Right lobe of liver (tissue), 4 donors: ENCODE data around the gene ATP12A.

Experiments used
- CTCF ChIP-seq, 4 donors: fragments of 200-600 bp in 3 of 4; fragments of 450-650 bp in 1 of 4; IDR thresholded peaks; one replicate each; pipeline versions ENCODE4 v1.5.1 to v1.8.0; 2016 to 2022; ENCODE audit warnings: antibody characterized with exemption in 4 of 4, mild to moderate bottlenecking in 2 of 4
- POLR2A ChIP-seq: fragments of 450-650 bp; IDR thresholded peaks from one replicate; pipeline ENCODE4 v1.6.1; 2017; ENCODE audit warnings: antibody characterized with exemption, mild to moderate bottlenecking
- donor health status: DM: no; HTN: no; CAD: no.
- donor health status: DM: no; HTN: no; CAD: no.
- donor health status: DM: no; HTN: yes; CAD: no.

GRCh38 chr13:24683351-24683750 lies 3.1 kb downstream of the ATP12A start:
- TF ChIP-seq CTCF (IDR thresholded peaks at IDR 0.05) (no peak), POLR2A (no peak)
